Prostate gland (tissue), 2 donors: ENCODE measurements around the gene GLS.

Experiments
- CTCF ChIP-seq, 4 experiments: fragments of 200-600 bp in 2 of 4; fragments of 450-650 bp in 2 of 4; sonication (generic) in 2 of 4; IDR thresholded peaks; 1 replicate in 3 of 4; 2 replicates in 1 of 4; pipeline ENCODE4 v1.5.1; 2016 to 2019; ENCODE audit warnings: antibody characterized with exemption in 4 of 4, mild to moderate bottlenecking in 2 of 4, moderate library complexity in 2 of 4
- POLR2AphosphoS5 ChIP-seq: sonication (generic); formaldehyde crosslinking; IDR thresholded peaks from one replicate; pipeline ENCODE4 v1.6.1; 2017; ENCODE audit warnings: antibody characterized with exemption

DNA sequence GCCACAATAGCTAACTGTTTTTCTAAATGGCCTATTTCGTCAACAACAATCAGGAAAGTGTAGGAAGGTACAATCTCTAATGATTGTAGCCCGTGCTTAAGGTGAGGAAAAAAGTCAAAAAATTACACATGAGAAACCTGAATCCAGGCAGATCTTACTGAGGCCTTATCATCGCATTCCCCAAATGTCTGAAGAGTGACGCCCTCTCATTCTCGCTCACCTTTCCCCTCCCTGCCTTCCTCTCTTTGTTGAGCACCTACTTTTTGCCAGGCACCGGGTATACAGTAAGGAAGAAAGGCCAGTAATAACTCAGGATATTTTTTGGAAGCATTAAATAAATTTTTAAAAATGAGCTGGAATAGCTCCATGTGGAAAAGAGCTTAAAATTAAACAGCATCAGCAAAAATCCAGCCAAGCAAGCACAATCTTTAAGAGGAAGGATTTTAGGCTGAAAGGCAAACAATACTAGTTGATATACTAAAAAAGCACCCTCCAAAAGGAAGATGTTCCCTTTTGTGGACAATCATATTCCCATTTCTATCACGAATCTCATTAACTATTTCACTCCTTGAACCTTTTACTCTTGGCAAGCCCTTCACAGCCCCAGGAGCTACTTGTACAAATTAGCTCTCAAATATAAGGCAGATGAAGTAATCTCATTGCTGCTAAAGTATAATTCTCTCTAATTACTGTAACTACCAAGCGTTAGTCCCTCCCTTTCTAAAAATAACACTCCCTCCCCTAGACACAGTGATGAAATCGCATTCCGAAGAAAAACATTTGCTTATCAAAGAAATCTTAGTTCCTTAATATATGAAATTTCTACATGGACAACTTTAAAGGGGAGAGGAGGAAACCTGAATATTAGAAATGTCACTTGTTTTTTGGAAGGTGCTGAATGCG lies 93.4 kb downstream of the GLS start:
- TF ChIP-seq CTCF (IDR thresholded peaks at IDR 0.05) (no peak), POLR2AphosphoS5 (no peak)
